ENCODE measurements around the gene ARVCF. TPM values are rescaled to one million over a fixed set of nuclear protein-coding genes. Genes with fewer than 3 reads are reported as not detected.

ARVCF gene
- total RNA-seq, 1 donor: 27.1 TPM

- Histone ChIP-seq H3K4me1 (ENCODE audit: insufficient read depth, low read length) (no peaks in the 10 kb centered on the region), H3K4me3 (ENCODE audit: insufficient read depth, low read length) (no peak overlapping the region), H3K27ac (ENCODE audit: low read depth, low read length) (no peak overlapping the region), H3K79me2 (ENCODE audit: insufficient read depth, low read length) (no peaks in the 10 kb centered on the region), H3K9me3 (ENCODE audit: low read depth, low read length) (no peaks in the 10 kb centered on the region), H2AFZ (ENCODE audit: low read length) (no peak overlapping the region), H3K4me2 (ENCODE audit: insufficient read depth, low read length) (no peak overlapping the region), H3K27me3 (ENCODE audit: insufficient read depth, low read length) (no peaks in the 10 kb centered on the region), H3K36me3 (ENCODE audit: insufficient read depth, low read length) (no peaks in the 10 kb centered on the region), H4K20me1 (ENCODE audit: insufficient read depth, low read length) (peaks cover 13% of the 10 kb centered on the region)
- DNase-seq (ENCODE audit: insufficient read length, low spot score, missing footprints): peak; percentile 97
- TF ChIP-seq CTCF (IDR thresholded peaks at IDR 0.05; ENCODE audit: extremely low read depth, low read depth, low read length): no peak
These were observed 42.3 kb downstream of the ARVCF start for GRCh38 chr22:19974268-19974861.

GRCh38 chr22:19973551-19974267 lies 42.9 kb downstream of the ARVCF start:
- H3K4me2 ChIP-seq (ENCODE audit: insufficient read depth, low read length): no peak overlapping the region
- TF ChIP-seq CTCF (IDR thresholded peaks at IDR 0.05; ENCODE audit: extremely low read depth, low read depth, low read length): no peak
- H4K20me1 ChIP-seq (ENCODE audit: insufficient read depth, low read length): peaks cover 13% of the 10 kb centered on the region
- H3K36me3 ChIP-seq (ENCODE audit: insufficient read depth, low read length): no peaks in the 10 kb centered on the region
- H3K27me3 ChIP-seq (ENCODE audit: insufficient read depth, low read length): no peaks in the 10 kb centered on the region
- no peak overlapping the region for H2AFZ ChIP-seq (ENCODE audit: low read length)
- H3K4me3 ChIP-seq (ENCODE audit: insufficient read depth, low read length): no peak overlapping the region
- no peaks in the 10 kb centered on the region for H3K79me2 ChIP-seq (ENCODE audit: insufficient read depth, low read length)
- no peaks in the 10 kb centered on the region for H3K9me3 ChIP-seq (ENCODE audit: low read depth, low read length)
- no peak overlapping the region for H3K27ac ChIP-seq (ENCODE audit: low read depth, low read length)
- DNase-seq (ENCODE audit: insufficient read length, low spot score, missing footprints): no peak
- H3K4me1 ChIP-seq (ENCODE audit: insufficient read depth, low read length): no peaks in the 10 kb centered on the region

DNA sequence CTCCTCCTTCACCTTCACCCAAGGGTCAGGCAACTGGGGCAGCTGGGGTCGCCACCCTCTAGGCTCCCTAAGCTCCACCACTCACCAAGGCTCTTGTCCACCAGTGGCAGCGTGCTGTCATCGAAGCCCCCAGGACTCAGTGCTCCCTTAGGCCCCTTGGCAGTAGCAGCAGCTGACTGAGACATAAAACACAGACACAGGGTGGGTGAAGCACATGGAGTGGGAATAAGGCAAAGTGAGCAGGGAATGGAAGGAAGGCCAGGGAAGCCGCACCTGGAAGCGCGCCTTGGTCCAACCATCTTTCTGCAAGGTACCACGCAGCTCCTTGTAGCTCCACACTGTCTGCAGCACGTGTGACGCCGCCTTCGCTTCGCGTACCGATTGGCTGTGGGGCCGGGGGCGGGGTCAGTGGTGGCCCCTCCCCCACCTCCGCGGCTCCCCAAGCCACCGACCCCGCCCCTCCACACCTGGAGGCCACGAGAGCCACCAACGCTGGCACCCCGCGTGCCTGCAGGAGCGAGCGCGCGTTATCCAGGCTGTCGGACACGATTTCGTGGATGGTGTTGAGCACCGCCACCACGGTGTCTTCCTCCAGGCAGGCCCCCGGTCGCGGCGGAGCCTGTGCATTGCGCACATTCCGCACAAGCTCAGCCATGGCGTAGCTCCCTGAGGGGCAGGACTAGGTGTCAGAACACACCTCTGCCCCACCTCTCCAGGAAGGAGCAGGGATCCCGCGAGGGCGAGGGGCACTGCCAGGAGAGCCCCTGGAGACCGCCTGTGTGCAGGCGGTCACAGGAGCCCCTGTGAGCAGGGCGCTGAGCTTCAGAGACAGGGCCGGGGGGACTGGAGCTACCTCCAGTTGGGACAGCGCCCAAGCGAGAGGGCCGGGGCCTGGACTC lies 43.7 kb downstream of the ARVCF start:
- no peak for DNase-seq (ENCODE audit: insufficient read length, low spot score, missing footprints)
- H3K4me1 ChIP-seq (ENCODE audit: insufficient read depth, low read length): no peaks in the 10 kb centered on the region
- no peaks in the 10 kb centered on the region for H3K27me3 ChIP-seq (ENCODE audit: insufficient read depth, low read length)
- no peak overlapping the region for H2AFZ ChIP-seq (ENCODE audit: low read length)
- H3K27ac ChIP-seq (ENCODE audit: low read depth, low read length): no peak overlapping the region
- no peaks in the 10 kb centered on the region for H3K9me3 ChIP-seq (ENCODE audit: low read depth, low read length)
- H3K79me2 ChIP-seq (ENCODE audit: insufficient read depth, low read length): no peaks in the 10 kb centered on the region
- peaks cover 15% of the 10 kb centered on the region for H4K20me1 ChIP-seq (ENCODE audit: insufficient read depth, low read length)
- no peak for TF ChIP-seq CTCF (IDR thresholded peaks at IDR 0.05; ENCODE audit: extremely low read depth, low read depth, low read length)
- H3K4me3 ChIP-seq (ENCODE audit: insufficient read depth, low read length): no peak overlapping the region
- H3K36me3 ChIP-seq (ENCODE audit: insufficient read depth, low read length): peaks cover 3% of the 10 kb centered on the region
- H3K4me2 ChIP-seq (ENCODE audit: insufficient read depth, low read length): no peak overlapping the region

GRCh38 chr22:19972251-19972650 lies 44.4 kb downstream of the ARVCF start:
- peaks cover 9% of the 10 kb centered on the region for H3K36me3 ChIP-seq (ENCODE audit: insufficient read depth, low read length)
- TF ChIP-seq CTCF (IDR thresholded peaks at IDR 0.05; ENCODE audit: extremely low read depth, low read depth, low read length): no peak
- no peaks in the 10 kb centered on the region for H3K27me3 ChIP-seq (ENCODE audit: insufficient read depth, low read length)
- peaks cover 18% of the 10 kb centered on the region for H4K20me1 ChIP-seq (ENCODE audit: insufficient read depth, low read length)
- H3K4me2 ChIP-seq (ENCODE audit: insufficient read depth, low read length): no peak overlapping the region
- no peak overlapping the region for H3K4me3 ChIP-seq (ENCODE audit: insufficient read depth, low read length)
- no peaks in the 10 kb centered on the region for H3K9me3 ChIP-seq (ENCODE audit: low read depth, low read length)
- H3K4me1 ChIP-seq (ENCODE audit: insufficient read depth, low read length): no peaks in the 10 kb centered on the region
- H3K79me2 ChIP-seq (ENCODE audit: insufficient read depth, low read length): no peaks in the 10 kb centered on the region
- DNase-seq (ENCODE audit: insufficient read length, low spot score, missing footprints): no peak
- no peak overlapping the region for H2AFZ ChIP-seq (ENCODE audit: low read length)
- no peak overlapping the region for H3K27ac ChIP-seq (ENCODE audit: low read depth, low read length)
